Uterus (tissue), 4 donors: ENCODE results near the gene ARHGAP15. TPM values are rescaled to one million over a fixed set of nuclear protein-coding genes. Genes with fewer than 3 reads are reported as not detected.

Source experiments
- DNase-seq, 2 donors: peaks; one replicate each; pipeline ENCODE4 v3.0.0-alpha.2; 2019 to 2020
- H3K27ac ChIP-seq, 2 donors: fragments of 200-600 bp; sonication (generic); 1 replicate in 1 of 2; 2 replicates in 1 of 2; pipeline ENCODE4 v1.5.1; 2016 to 2018
- H3K27me3 ChIP-seq, 2 donors: fragments of 200-600 bp; sonication (generic); one replicate each; pipeline ENCODE4 v1.5.1; 2018 to 2019; ENCODE audit warnings: control low read depth in 1 of 2
- H3K36me3 ChIP-seq, 2 donors: fragments of 200-600 bp; sonication (generic); one replicate each; pipeline ENCODE4 v1.5.1; 2019; ENCODE audit warnings: control low read depth in 1 of 2
- H3K4me1 ChIP-seq, 2 donors: fragments of 200-600 bp; sonication (generic); one replicate each; pipeline ENCODE4 v1.5.1; 2018 to 2019; ENCODE audit warnings: control low read depth in 1 of 2
- H3K4me3 ChIP-seq, 2 donors: fragments of 200-600 bp; sonication (generic); 1 replicate in 1 of 2; 2 replicates in 1 of 2; pipeline ENCODE4 v1.5.1; 2018 to 2019; ENCODE audit warnings: mild to moderate bottlenecking in 1 of 2
- H3K9me3 ChIP-seq, 2 donors: fragments of 200-600 bp; sonication (generic); one replicate each; pipeline ENCODE4 v1.5.1; 2019; ENCODE audit warnings: control low read depth in 1 of 2
- CTCF ChIP-seq, 4 experiments: fragments of 200-600 bp in 2 of 4; fragments of 450-650 bp in 2 of 4; sonication (generic) in 2 of 4; IDR thresholded peaks; one replicate each; pipeline ENCODE4 v1.5.1; 2016 to 2019; ENCODE audit warnings: antibody characterized with exemption in 4 of 4, mild to moderate bottlenecking in 2 of 4, moderate library complexity in 1 of 4
- POLR2A ChIP-seq, 2 donors: fragments of 450-650 bp; IDR thresholded peaks; one replicate each; pipeline ENCODE4 v1.6.1; 2016; ENCODE audit warnings: antibody characterized with exemption in 2 of 2, mild to moderate bottlenecking in 1 of 2, moderate library complexity in 1 of 2
- intact Hi-C: fragments of 100-400 bp; cut with DNase I; formaldehyde crosslinking; loops from one replicate; pipeline ENCODE4 v1.15.1; 2023; ENCODE audit warnings: low total_unique reads
- total RNA-seq, 4 donors: library from RNA; depleted of rRNA in 3 of 4; stranded (reverse); fragments of >200 nt in 3 of 4; gene quantifications; one replicate each; pipeline versions ENCODE4 v1.1.0 to v1.2.4, GENCODE V29; 2014 to 2023
- donor health status: DM: yes; HTN: yes; CAD: no.

ARHGAP15 gene
- total RNA-seq, 4 donors from 2014 or later: 0.88 to 28.4 (median 6.6) TPM

GRCh38 chr2:143524559-143525401, 395.6 kb downstream of the ARHGAP15 start:
- Histone ChIP-seq H3K27ac (peak overlapping the region in 1 of 2 donors; percentile 64), H3K27me3 (no peaks in the 10 kb centered on the region), H3K9me3 (no peaks in the 10 kb centered on the region), H3K4me3 (no peak overlapping the region), H3K36me3 (no peaks in the 10 kb centered on the region), H3K4me1 (peaks cover 0 to 4% of the 10 kb centered on the region in 2 donors)
- TF ChIP-seq POLR2A (IDR thresholded peaks at IDR 0.05) (no peak), CTCF (IDR thresholded peaks at IDR 0.05) (no peak)
- intact Hi-C loops: no loop called here
- no peak for DNase-seq

GRCh38 chr2:143525402-143525860, 396.2 kb downstream of the ARHGAP15 start:
- no peak for TF ChIP-seq POLR2A (IDR thresholded peaks at IDR 0.05)
- no peak for TF ChIP-seq CTCF (IDR thresholded peaks at IDR 0.05)
- intact Hi-C loops: no loop called here
- peaks cover 0 to 4% of the 10 kb centered on the region in 2 donors for H3K4me1 ChIP-seq
- no peak for DNase-seq
- H3K36me3 ChIP-seq: no peaks in the 10 kb centered on the region
- no peak overlapping the region for H3K4me3 ChIP-seq
- no peaks in the 10 kb centered on the region for H3K9me3 ChIP-seq
- H3K27me3 ChIP-seq: no peaks in the 10 kb centered on the region
- H3K27ac ChIP-seq: peak overlapping the region; percentile 28 to 64

- Histone ChIP-seq H3K9me3 (no peaks in the 10 kb centered on the region), H3K4me1 (peaks cover 0 to 4% of the 10 kb centered on the region in 2 donors), H3K27me3 (no peaks in the 10 kb centered on the region), H3K36me3 (no peaks in the 10 kb centered on the region), H3K27ac (peak overlapping the region in 1 of 2 donors; percentile 64), H3K4me3 (no peak overlapping the region)
- intact Hi-C loops: no loop called here
- no peak for TF ChIP-seq POLR2A (IDR thresholded peaks at IDR 0.05)
- TF ChIP-seq CTCF (IDR thresholded peaks at IDR 0.05): no peak
- DNase-seq: no peak
Measured at GRCh38 chr2:143526498-143526897, 397.3 kb downstream of the ARHGAP15 start.

GRCh38 chr2:143528021-143528420, 398.8 kb downstream of the ARHGAP15 start:
- no peak overlapping the region for H3K27ac ChIP-seq
- intact Hi-C loops: no loop called here
- TF ChIP-seq CTCF (IDR thresholded peaks at IDR 0.05): no peak
- TF ChIP-seq POLR2A (IDR thresholded peaks at IDR 0.05): no peak
- no peak for DNase-seq
- no peaks in the 10 kb centered on the region for H3K36me3 ChIP-seq
- H3K9me3 ChIP-seq: no peaks in the 10 kb centered on the region
- H3K4me1 ChIP-seq: peaks cover 0 to 4% of the 10 kb centered on the region in 2 donors
- H3K4me3 ChIP-seq: no peak overlapping the region
- H3K27me3 ChIP-seq: no peaks in the 10 kb centered on the region

GRCh38 chr2:143529118-143529720, 400.0 kb downstream of the ARHGAP15 start:
- no peak for DNase-seq
- Histone ChIP-seq H3K4me1 (peaks cover 0 to 4% of the 10 kb centered on the region in 2 donors), H3K27ac (peak overlapping the region in 1 of 2 donors; percentile 34), H3K27me3 (no peaks in the 10 kb centered on the region), H3K36me3 (no peaks in the 10 kb centered on the region), H3K4me3 (no peak overlapping the region), H3K9me3 (no peaks in the 10 kb centered on the region)
- TF ChIP-seq CTCF (IDR thresholded peaks at IDR 0.05) (no peak), POLR2A (IDR thresholded peaks at IDR 0.05) (no peak)
- intact Hi-C loops: no loop called here
